ENCODE data around the gene GPR162.

The GPR162 gene

GRCh38 chr12:6821591-6822425 is at the start of gene GPR162:
Gene GPR162 (plus strand): TSS chr12:6821821. CDS start chr12:6823899, 2,078 bp downstream.
- DNase-seq (ENCODE audit: low read depth), result no peak

- DNase-seq (ENCODE audit: low read depth), result no peak
Observed at GRCh38 chr12:6772331-6772695, 49.3 kb upstream of the GPR162 start, which contains the start of gene LAG3. Gene LAG3 (plus strand): TSS chr12:6772520. CDS start chr12:6772853, 333 bp downstream.

GRCh38 chr12:6772726-6773589 is 48.7 kb upstream of the GPR162 start:
- no peak for DNase-seq (ENCODE audit: low read depth)

- no peak for DNase-seq (ENCODE audit: low read depth)
Observed at GRCh38 chr12:6773590-6774351, 47.9 kb upstream of the GPR162 start.

- no peak for DNase-seq (ENCODE audit: low read depth)
Observed at GRCh38 chr12:6774499-6775062, 47.0 kb upstream of the GPR162 start.

GRCh38 chr12:6775185-6776174 is 46.1 kb upstream of the GPR162 start:
- no peak for DNase-seq (ENCODE audit: low read depth)

GRCh38 chr12:6777386-6777785 is 44.2 kb upstream of the GPR162 start:
- no peak for DNase-seq (ENCODE audit: low read depth)

GRCh38 chr12:6778217-6778573 is 43.4 kb upstream of the GPR162 start:
- no peak for DNase-seq (ENCODE audit: low read depth)

GRCh38 chr12:6778574-6779550 is 42.8 kb upstream of the GPR162 start:
- DNase-seq (ENCODE audit: low read depth), result peak; percentile 77

GRCh38 chr12:6779708-6780432 is 41.8 kb upstream of the GPR162 start:
- no peak for DNase-seq (ENCODE audit: low read depth)

GRCh38 chr12:6780573-6780972 is 41.0 kb upstream of the GPR162 start:
- no peak for DNase-seq (ENCODE audit: low read depth)

GRCh38 chr12:6782119-6782518 is 39.5 kb upstream of the GPR162 start:
- DNase-seq (ENCODE audit: low read depth), result no peak

- no peak for DNase-seq (ENCODE audit: low read depth)
Observed at GRCh38 chr12:6782850-6783566, 38.6 kb upstream of the GPR162 start.

- no peak for DNase-seq (ENCODE audit: low read depth)
Observed at GRCh38 chr12:6783828-6784227, 37.8 kb upstream of the GPR162 start.

- no peak for DNase-seq (ENCODE audit: low read depth)
Observed at GRCh38 chr12:6784296-6784695, 37.3 kb upstream of the GPR162 start.

GRCh38 chr12:6784761-6785160 is 36.9 kb upstream of the GPR162 start:
- DNase-seq (ENCODE audit: low read depth), result no peak

- no peak for DNase-seq (ENCODE audit: low read depth)
Observed at GRCh38 chr12:6786416-6787094, 35.1 kb upstream of the GPR162 start.

GRCh38 chr12:6787309-6787708 is 34.3 kb upstream of the GPR162 start:
- DNase-seq (ENCODE audit: low read depth), result no peak

All from activated T-helper 1 cell treated with Interleukin-2 at 50 U/mL for 16 hours (primary cell).